Measurements from ENCODE around the gene PRICKLE1. TPM values are rescaled to one million over a fixed set of nuclear protein-coding genes. Genes with fewer than 3 reads are reported as not detected.

The PRICKLE1 gene
- total RNA-seq, 4 donors from 2014 or later = 0.19 to 8.0 (median 2.7) TPM

DNA sequence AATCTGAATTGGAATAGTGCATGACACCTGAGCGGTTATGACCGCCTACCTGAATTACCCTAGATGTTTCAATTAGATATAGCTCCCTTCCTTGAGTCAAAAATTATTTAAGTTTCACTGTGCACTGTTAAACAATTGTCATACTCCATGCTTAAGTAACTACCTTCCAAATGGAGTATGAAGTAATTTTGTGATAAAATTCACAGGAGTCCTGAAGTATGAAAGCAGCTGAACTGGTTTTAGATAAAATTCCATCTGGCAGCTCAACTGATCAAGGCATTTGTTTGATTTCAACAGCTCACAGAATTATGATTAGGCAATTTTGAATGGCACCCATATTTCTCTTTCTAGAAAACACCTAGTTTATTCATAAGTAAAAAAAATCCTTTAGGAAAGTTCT lies 19.5 kb downstream of the PRICKLE1 start:
- 77 to 91% methylated on average over 2 of the region's 2 CpGs for WGBS, 2 donors
- no peak for DNase-seq
- intact Hi-C loops (cut with DNase I) = no loop called here
- no peak for TF ChIP-seq POLR2A (IDR thresholded peaks at IDR 0.05)
- TF ChIP-seq, protein P1, sequence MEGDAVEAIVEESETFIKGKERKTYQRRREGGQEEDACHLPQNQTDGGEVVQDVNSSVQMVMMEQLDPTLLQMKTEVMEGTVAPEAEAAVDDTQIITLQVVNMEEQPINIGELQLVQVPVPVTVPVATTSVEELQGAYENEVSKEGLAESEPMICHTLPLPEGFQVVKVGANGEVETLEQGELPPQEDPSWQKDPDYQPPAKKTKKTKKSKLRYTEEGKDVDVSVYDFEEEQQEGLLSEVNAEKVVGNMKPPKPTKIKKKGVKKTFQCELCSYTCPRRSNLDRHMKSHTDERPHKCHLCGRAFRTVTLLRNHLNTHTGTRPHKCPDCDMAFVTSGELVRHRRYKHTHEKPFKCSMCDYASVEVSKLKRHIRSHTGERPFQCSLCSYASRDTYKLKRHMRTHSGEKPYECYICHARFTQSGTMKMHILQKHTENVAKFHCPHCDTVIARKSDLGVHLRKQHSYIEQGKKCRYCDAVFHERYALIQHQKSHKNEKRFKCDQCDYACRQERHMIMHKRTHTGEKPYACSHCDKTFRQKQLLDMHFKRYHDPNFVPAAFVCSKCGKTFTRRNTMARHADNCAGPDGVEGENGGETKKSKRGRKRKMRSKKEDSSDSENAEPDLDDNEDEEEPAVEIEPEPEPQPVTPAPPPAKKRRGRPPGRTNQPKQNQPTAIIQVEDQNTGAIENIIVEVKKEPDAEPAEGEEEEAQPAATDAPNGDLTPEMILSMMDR (IDR thresholded peaks at IDR 0.05) = no peak
- Histone ChIP-seq H3K27ac (no peak overlapping the region), H3K36me3 (no peaks in the 10 kb centered on the region), H3K4me3 (no peak overlapping the region), H3K27me3 (no peaks in the 10 kb centered on the region), H3K9me3 (no peaks in the 10 kb centered on the region), H3K4me1 (peaks cover 0 to 6% (median 0%) of the 10 kb centered on the region in 3 donors)

DNA sequence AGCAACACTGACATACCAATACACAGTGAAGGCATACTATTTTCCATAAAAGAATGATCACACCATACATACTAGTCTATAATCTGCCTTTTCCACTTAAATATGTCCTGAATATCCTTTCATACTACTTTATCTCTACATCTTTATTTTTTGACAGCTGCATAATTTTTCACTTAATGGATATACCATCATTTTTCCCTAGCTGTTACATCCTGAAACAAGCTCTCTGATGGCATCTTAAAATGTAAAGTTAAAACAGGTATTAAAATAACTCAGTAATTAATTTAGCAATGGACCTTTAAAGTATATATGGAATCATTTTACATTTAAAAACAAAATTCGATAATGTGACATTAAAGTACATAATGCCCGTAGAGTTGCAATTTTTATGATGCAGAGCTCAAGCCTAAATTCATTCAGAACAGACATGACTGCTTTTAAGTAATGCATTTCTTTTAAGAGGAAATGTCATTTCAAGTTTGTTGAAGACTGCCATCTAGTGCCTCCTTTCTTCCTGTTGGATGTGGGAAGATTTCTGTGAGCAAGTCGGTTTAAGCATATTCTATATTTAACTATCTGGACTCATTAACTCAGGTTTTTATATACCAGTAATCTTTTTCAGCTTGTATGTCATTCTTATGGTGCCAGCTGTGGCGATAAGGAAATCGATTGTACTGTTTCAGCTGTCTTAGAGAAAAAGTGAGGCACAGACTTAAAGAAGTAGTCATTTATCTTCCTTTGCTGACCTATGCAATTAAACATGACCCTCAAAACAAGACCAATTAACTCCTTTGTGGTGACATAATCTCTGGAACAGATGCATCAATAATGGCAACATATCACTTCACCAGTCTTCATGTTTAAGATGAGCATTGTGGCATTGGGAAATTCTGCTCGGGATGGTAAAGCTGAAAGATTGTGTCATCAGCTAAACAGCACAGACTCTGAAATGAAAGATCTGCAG lies 20.3 kb downstream of the PRICKLE1 start:
- H3K27ac ChIP-seq = no peak overlapping the region
- H3K4me3 ChIP-seq = no peak overlapping the region
- no peaks in the 10 kb centered on the region for H3K27me3 ChIP-seq
- DNase-seq = no peak
- intact Hi-C loops (cut with DNase I) = no loop called here
- 16 to 23% methylated on average over 6 of the region's 6 CpGs for WGBS, 2 donors
- no peaks in the 10 kb centered on the region for H3K36me3 ChIP-seq
- H3K9me3 ChIP-seq = no peaks in the 10 kb centered on the region
- H3K4me1 ChIP-seq = peaks cover 0 to 6% (median 0%) of the 10 kb centered on the region in 3 donors
- TF ChIP-seq, protein P1 (IDR thresholded peaks at IDR 0.05) = peak; percentile 27 to 56 (median 38)
- TF ChIP-seq POLR2A (IDR thresholded peaks at IDR 0.05) = no peak

DNA sequence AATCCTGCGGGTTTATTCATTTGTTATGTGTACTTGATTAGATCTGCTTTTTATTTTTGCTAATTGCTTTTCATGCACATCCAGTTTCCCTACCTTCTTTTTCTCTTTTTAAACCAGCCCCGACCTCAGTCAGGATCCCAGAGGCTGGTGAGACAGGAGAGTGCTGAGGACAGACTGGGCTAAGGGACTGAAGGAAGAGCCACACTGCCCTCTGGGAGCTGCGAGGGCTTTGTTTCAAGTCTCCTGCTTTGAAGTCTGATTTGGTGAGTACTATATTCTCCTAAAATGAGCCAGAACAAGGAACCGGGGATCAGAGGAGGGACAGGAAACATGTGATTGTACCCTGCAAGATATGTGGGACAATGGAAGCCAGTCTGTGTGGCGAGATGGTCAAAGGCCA lies 23.9 kb downstream of the PRICKLE1 start:
- Histone ChIP-seq H3K9me3 (no peaks in the 10 kb centered on the region), H3K4me1 (peaks cover 0 to 6% (median 0%) of the 10 kb centered on the region in 3 donors), H3K27me3 (no peaks in the 10 kb centered on the region), H3K27ac (no peak overlapping the region), H3K36me3 (no peaks in the 10 kb centered on the region), H3K4me3 (no peak overlapping the region)
- intact Hi-C loops (cut with DNase I) = no loop called here
- DNase-seq = no peak
- no peak for TF ChIP-seq POLR2A (IDR thresholded peaks at IDR 0.05)
- TF ChIP-seq, protein P1 (IDR thresholded peaks at IDR 0.05) = no peak
- WGBS, 2 donors = 43 to 64% methylated on average over 5 of the region's 5 CpGs

DNA sequence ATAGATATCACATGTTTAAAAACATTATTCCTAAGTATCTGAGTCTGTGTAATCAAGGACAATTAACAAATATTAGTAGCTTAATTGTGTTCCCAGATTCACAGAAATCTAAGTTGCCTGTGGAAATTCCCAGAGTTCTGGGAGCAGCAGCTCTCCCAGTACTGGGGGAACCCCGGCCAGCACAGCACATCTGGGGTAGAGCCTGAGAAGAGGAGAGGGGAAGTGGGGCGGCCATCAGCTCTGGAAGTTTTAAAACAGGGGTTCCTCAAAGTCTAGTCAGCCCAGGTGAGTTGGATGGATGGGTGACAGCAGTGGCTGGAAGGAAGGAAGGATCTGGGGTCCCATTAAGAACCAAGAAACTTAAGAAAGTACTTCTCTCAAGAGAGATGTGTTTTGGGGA lies 24.6 kb downstream of the PRICKLE1 start:
- H3K36me3 ChIP-seq = no peaks in the 10 kb centered on the region
- peaks cover 0 to 6% (median 0%) of the 10 kb centered on the region in 3 donors for H3K4me1 ChIP-seq
- 51 to 64% methylated on average over 2 of the region's 2 CpGs for WGBS, 2 donors
- H3K4me3 ChIP-seq = no peak overlapping the region
- no peaks in the 10 kb centered on the region for H3K9me3 ChIP-seq
- TF ChIP-seq POLR2A (IDR thresholded peaks at IDR 0.05) = no peak
- TF ChIP-seq, protein P1 (IDR thresholded peaks at IDR 0.05) = no peak
- DNase-seq = no peak
- no peak overlapping the region for H3K27ac ChIP-seq
- H3K27me3 ChIP-seq = no peaks in the 10 kb centered on the region
- intact Hi-C loops (cut with DNase I) = no loop called here

DNA sequence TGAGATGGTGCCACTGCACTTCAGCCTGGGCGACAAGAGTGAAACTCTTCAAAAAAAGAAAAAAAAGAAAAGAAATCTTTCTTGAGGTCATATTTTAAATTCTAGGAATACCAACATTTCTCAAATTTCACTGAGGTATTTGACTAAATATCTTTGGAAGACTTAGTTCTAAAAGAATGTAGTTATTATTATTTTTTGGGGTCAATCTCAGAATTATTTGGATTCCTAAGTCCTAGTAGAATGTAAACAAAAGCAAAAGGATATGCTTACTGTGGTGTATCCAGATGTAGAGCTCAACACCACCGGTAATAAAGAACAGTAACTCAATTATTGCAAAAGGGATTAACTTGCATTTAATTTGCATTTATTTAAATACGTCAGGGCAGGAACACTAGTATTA lies 25.0 kb downstream of the PRICKLE1 start:
- DNase-seq = no peak
- H3K27me3 ChIP-seq = no peaks in the 10 kb centered on the region
- intact Hi-C loops (cut with DNase I) = no loop called here
- TF ChIP-seq, protein P1 (IDR thresholded peaks at IDR 0.05) = no peak
- TF ChIP-seq POLR2A (IDR thresholded peaks at IDR 0.05) = no peak
- no peak overlapping the region for H3K4me3 ChIP-seq
- no peaks in the 10 kb centered on the region for H3K36me3 ChIP-seq
- H3K27ac ChIP-seq = no peak overlapping the region
- peaks cover 0 to 3% (median 0%) of the 10 kb centered on the region in 3 donors for H3K4me1 ChIP-seq
- WGBS, 2 donors = 60 to 61% methylated on average over 3 of the region's 3 CpGs
- H3K9me3 ChIP-seq = no peaks in the 10 kb centered on the region
